HepG2 (cell line): ENCODE measurements around the gene RTRAF. TPM values are rescaled to one million over a fixed set of nuclear protein-coding genes. Genes with fewer than 3 reads are reported as not detected.

Source experiments
- ASH2L ChIP-seq: fragments of 300-600, 200-600 bp; sonication (generic); IDR thresholded peaks from 2 replicates; pipeline ENCODE4 v1.7.0; 2017; ENCODE audit warnings: low read depth, mild to moderate bottlenecking, moderate library complexity, mixed read lengths, low read length; ENCODE audit not compliant: insufficient read length
- NFATC3 ChIP-seq: sonication (generic); formaldehyde crosslinking; IDR thresholded peaks from 2 replicates; pipeline ENCODE4 v1.5.1; 2020; ENCODE audit warnings: mild to moderate bottlenecking, missing genetic modification reagents
- THYN1 ChIP-seq: sonication (generic); formaldehyde crosslinking; IDR thresholded peaks from 2 replicates; pipeline ENCODE4 v1.8.1; 2023; ENCODE audit warnings: low read depth, mild to moderate bottlenecking, moderate library complexity, missing genetic modification reagents, borderline replicate concordance
- ZZZ3 ChIP-seq: sonication (generic); formaldehyde crosslinking; IDR thresholded peaks from 2 replicates; pipeline ENCODE4 v1.4.0; 2020; ENCODE audit warnings: missing genetic modification reagents, mild to moderate bottlenecking, borderline replicate concordance
- polyA plus RNA-seq, 8 experiments: library from polyadenylated mRNA; depleted of rRNA in 3 of 8; stranded (reverse) in 7 of 8; unstranded in 1 of 8; fragments of >200 nt; fragmentation: Illumina TruSeq in 4 of 8; extraction: Trizol in 4 of 8; gene quantifications; 2 replicates each; pipeline versions ENCODE4 v1.2.1 to v1.2.3, GENCODE V29; 2011 to 2016; ENCODE audit warnings: low read depth in 4 of 8, missing spikeins in 1 of 8, mixed read lengths in 1 of 8; ENCODE audit not compliant: insufficient read depth in 1 of 8
- total RNA-seq, 5 experiments: library from RNA; depleted of rRNA; stranded (reverse); fragments of >200 nt; fragmentation: Illumina TruSeq; extraction: Trizol; gene quantifications; 2 replicates each; pipeline ENCODE4 v1.2.3, GENCODE V29; 2016; ENCODE audit warnings: low read depth in 1 of 5
- TF ChIP-seq, protein P1 (sequence below): sonication (generic); formaldehyde crosslinking; IDR thresholded peaks from 2 replicates; pipeline ENCODE4 v1.5.1; 2020; ENCODE audit warnings: mild to moderate bottlenecking, missing genetic modification reagents, borderline replicate concordance
- TF ChIP-seq, protein P2 (sequence below): sonication (generic); formaldehyde crosslinking; IDR thresholded peaks from 2 replicates; pipeline ENCODE4 v1.8.0; 2022; ENCODE audit warnings: mild to moderate bottlenecking, missing genetic modification reagents, moderate library complexity
- TF ChIP-seq, protein P3 (sequence below): sonication (generic); formaldehyde crosslinking; IDR thresholded peaks from 2 replicates; pipeline ENCODE4 v1.8.1; 2022; ENCODE audit warnings: low read depth, mild to moderate bottlenecking, missing genetic modification reagents
- TF ChIP-seq, protein P4 (sequence below): sonication (generic); formaldehyde crosslinking; IDR thresholded peaks from 2 replicates; pipeline ENCODE4 v1.4.0; 2020; ENCODE audit warnings: missing genetic modification reagents
- TF ChIP-seq, protein P5 (sequence below): sonication (generic); formaldehyde crosslinking; IDR thresholded peaks from 2 replicates; pipeline ENCODE4 v1.5.1; 2020; ENCODE audit warnings: mild to moderate bottlenecking, moderate library complexity, missing genetic modification reagents

The RTRAF gene
- total and polyA plus RNA-seq, 2 of the 13 experiments (the other 11 are each of a cell fraction or from before 2014, with no cell fraction given), result 137 to 258 TPM

DNA sequence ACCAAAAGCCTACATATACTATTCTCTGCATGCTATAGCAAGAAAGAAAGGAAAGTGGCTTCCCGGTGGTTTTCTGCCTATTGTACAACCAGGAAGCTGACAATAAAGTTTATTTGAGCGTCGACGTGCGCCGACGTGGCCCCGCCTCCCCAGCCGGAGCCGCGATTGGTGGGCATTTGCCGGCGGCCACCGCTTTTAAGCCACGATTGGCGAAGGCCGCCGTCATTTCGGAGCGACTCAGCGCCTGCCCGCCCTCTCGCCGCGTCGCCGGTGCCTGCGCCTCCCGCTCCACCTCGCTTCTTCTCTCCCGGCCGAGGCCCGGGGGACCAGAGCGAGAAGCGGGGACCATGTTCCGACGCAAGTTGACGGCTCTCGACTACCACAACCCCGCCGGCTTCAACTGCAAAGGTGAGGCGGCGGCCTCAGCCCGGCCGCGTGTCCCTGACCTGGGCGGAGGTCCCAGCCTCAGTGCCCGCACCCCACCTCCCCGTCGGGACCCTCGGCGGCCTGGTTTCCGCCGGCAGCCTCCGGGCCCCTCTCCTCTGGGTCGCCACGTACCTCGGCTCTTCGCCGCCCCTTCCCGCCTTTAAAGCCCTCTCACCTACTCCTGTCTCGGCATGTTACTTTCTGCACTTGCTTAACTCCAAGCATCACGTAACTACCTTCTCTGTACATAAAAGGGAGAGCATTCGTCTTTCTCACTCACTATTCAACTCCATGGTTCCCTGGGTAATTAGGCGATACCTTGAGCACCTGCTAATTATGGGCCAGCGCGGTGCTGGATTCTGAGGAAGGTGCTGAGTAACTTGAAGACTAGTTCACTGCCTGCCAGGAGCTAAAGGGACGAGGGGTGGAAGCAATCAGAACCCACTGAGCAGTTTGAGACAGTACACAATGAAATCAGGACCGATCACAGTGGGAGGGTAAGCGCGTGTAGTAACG, at the start of gene RTRAF (continued):
- TF ChIP-seq, protein P1, sequence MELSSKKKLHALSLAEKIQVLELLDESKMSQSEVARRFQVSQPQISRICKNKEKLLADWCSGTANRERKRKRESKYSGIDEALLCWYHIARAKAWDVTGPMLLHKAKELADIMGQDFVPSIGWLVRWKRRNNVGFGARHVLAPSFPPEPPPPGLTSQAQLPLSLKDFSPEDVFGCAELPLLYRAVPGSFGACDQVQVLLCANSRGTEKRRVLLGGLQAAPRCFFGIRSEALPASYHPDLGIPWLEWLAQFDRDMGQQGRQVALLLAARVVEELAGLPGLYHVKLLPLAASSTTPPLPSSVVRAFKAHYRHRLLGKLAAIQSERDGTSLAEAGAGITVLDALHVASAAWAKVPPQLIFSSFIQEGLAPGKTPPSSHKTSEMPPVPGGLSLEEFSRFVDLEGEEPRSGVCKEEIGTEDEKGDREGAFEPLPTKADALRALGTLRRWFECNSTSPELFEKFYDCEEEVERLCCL, result no peak; the same call in 1 of the 2 replicates
- TF ChIP-seq, protein P2, sequence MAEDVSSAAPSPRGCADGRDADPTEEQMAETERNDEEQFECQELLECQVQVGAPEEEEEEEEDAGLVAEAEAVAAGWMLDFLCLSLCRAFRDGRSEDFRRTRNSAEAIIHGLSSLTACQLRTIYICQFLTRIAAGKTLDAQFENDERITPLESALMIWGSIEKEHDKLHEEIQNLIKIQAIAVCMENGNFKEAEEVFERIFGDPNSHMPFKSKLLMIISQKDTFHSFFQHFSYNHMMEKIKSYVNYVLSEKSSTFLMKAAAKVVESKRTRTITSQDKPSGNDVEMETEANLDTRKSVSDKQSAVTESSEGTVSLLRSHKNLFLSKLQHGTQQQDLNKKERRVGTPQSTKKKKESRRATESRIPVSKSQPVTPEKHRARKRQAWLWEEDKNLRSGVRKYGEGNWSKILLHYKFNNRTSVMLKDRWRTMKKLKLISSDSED, result no peak
- TF ChIP-seq THYN1, result peak; percentile 69; the same call in 1 of the 2 replicates
- TF ChIP-seq, protein P3, sequence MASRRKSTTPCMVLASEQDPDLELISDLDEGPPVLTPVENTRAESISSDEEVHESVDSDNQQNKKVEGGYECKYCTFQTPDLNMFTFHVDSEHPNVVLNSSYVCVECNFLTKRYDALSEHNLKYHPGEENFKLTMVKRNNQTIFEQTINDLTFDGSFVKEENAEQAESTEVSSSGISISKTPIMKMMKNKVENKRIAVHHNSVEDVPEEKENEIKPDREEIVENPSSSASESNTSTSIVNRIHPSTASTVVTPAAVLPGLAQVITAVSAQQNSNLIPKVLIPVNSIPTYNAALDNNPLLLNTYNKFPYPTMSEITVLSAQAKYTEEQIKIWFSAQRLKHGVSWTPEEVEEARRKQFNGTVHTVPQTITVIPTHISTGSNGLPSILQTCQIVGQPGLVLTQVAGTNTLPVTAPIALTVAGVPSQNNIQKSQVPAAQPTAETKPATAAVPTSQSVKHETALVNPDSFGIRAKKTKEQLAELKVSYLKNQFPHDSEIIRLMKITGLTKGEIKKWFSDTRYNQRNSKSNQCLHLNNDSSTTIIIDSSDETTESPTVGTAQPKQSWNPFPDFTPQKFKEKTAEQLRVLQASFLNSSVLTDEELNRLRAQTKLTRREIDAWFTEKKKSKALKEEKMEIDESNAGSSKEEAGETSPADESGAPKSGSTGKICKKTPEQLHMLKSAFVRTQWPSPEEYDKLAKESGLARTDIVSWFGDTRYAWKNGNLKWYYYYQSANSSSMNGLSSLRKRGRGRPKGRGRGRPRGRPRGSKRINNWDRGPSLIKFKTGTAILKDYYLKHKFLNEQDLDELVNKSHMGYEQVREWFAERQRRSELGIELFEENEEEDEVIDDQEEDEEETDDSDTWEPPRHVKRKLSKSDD (CRISPR knock-in tag), result no peak
- 0 out of 2 replicates have a peak, but pooled peaks have one; percentile 16 for TF ChIP-seq NFATC3
- TF ChIP-seq ASH2L, result peak; percentile 93
- TF ChIP-seq ZZZ3 (CRISPR knock-in tag), result peak; percentile 93; the same call in 1 of the 2 replicates
- TF ChIP-seq, protein P4, sequence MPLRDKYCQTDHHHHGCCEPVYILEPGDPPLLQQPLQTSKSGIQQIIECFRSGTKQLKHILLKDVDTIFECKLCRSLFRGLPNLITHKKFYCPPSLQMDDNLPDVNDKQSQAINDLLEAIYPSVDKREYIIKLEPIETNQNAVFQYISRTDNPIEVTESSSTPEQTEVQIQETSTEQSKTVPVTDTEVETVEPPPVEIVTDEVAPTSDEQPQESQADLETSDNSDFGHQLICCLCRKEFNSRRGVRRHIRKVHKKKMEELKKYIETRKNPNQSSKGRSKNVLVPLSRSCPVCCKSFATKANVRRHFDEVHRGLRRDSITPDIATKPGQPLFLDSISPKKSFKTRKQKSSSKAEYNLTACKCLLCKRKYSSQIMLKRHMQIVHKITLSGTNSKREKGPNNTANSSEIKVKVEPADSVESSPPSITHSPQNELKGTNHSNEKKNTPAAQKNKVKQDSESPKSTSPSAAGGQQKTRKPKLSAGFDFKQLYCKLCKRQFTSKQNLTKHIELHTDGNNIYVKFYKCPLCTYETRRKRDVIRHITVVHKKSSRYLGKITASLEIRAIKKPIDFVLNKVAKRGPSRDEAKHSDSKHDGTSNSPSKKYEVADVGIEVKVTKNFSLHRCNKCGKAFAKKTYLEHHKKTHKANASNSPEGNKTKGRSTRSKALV (CRISPR knock-in tag), result no peak
- TF ChIP-seq, protein P5, sequence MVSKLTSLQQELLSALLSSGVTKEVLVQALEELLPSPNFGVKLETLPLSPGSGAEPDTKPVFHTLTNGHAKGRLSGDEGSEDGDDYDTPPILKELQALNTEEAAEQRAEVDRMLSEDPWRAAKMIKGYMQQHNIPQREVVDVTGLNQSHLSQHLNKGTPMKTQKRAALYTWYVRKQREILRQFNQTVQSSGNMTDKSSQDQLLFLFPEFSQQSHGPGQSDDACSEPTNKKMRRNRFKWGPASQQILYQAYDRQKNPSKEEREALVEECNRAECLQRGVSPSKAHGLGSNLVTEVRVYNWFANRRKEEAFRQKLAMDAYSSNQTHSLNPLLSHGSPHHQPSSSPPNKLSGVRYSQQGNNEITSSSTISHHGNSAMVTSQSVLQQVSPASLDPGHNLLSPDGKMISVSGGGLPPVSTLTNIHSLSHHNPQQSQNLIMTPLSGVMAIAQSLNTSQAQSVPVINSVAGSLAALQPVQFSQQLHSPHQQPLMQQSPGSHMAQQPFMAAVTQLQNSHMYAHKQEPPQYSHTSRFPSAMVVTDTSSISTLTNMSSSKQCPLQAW (CRISPR knock-in tag), result no peak; the same call in 1 of the 2 replicates
